Omental fat pad (tissue), 4 donors: ENCODE data around the gene VASH2. TPM values are rescaled to one million over a fixed set of nuclear protein-coding genes. Genes with fewer than 3 reads are reported as not detected.

Experiments
- ATAC-seq: fragments of 150-250 bp; one replicate; pipeline ENCODE4 v1.9.1; 2016; ENCODE audit warnings: mild to moderate bottlenecking, moderate library complexity; ENCODE audit not compliant: low FRiP score
- DNase-seq: peaks from one replicate; pipeline ENCODE4 v3.0.0-alpha.2; 2019; ENCODE audit warnings: low spot score
- total RNA-seq, 4 donors: library from RNA; depleted of rRNA; stranded (reverse); fragments of >200 nt; gene quantifications; one replicate each; pipeline ENCODE4 v1.1.0, GENCODE V29; 2016
- TF ChIP-seq, protein P1 (sequence below), 3 donors: fragments of 450-650 bp; IDR thresholded peaks; one replicate each; pipeline ENCODE4 v1.5.1; 2016 to 2017; ENCODE audit warnings: antibody characterized with exemption in 3 of 3, mild to moderate bottlenecking in 3 of 3, moderate library complexity in 2 of 3

Gene VASH2
- total RNA-seq, 4 donors from 2014 or later: 0.31 to 7.6 (median 1.2) TPM

DNA sequence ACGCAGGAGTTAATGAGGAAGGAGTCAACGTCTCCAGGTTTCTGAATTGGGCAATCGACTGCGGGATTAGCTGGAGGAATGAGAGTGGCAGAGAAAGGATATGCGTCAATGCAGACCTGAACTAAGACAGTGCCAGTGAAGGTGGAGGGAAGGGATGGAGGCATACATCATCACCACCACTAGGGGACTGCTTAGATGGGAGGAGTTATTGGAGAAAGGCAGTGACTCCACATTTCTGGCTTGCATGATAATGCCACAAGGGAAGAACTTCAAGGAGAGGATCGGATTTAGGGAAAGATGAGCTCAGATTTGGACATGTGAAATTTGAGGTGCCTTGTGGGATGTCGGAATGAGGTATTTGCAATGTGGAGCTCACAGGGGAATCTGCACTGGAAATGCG is 17.5 kb downstream of the VASH2 start:
- no peak for DNase-seq
- ATAC-seq: no peak
- TF ChIP-seq, protein P1, sequence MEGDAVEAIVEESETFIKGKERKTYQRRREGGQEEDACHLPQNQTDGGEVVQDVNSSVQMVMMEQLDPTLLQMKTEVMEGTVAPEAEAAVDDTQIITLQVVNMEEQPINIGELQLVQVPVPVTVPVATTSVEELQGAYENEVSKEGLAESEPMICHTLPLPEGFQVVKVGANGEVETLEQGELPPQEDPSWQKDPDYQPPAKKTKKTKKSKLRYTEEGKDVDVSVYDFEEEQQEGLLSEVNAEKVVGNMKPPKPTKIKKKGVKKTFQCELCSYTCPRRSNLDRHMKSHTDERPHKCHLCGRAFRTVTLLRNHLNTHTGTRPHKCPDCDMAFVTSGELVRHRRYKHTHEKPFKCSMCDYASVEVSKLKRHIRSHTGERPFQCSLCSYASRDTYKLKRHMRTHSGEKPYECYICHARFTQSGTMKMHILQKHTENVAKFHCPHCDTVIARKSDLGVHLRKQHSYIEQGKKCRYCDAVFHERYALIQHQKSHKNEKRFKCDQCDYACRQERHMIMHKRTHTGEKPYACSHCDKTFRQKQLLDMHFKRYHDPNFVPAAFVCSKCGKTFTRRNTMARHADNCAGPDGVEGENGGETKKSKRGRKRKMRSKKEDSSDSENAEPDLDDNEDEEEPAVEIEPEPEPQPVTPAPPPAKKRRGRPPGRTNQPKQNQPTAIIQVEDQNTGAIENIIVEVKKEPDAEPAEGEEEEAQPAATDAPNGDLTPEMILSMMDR (IDR thresholded peaks at IDR 0.05): no peak

DNA sequence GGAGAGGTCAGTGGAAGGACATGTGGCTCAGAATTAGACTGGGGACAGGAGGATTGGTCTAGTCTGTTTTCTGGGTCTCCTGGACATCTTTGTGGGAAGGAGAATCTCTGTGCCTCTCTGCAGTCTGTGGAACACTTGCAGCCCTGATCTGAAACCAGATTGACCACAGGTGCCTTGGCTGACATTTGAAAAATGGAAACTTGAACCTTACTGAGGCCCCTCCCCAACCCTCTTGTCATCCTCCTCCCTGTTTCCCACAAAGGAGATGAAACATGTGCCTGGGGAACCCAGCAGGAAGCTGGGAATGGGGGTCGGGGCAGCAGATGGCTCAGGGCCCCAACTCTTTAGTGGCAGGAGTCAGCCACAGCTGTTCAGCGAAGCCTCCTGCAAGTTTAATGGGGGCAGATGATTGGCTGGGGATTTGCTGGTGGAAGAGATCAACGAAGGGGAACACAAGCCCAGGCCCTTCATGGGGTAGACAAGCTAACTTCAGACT is 18.1 kb downstream of the VASH2 start:
- ATAC-seq (no peak), DNase-seq (no peak)
- TF ChIP-seq, protein P1 (IDR thresholded peaks at IDR 0.05): no peak

DNA sequence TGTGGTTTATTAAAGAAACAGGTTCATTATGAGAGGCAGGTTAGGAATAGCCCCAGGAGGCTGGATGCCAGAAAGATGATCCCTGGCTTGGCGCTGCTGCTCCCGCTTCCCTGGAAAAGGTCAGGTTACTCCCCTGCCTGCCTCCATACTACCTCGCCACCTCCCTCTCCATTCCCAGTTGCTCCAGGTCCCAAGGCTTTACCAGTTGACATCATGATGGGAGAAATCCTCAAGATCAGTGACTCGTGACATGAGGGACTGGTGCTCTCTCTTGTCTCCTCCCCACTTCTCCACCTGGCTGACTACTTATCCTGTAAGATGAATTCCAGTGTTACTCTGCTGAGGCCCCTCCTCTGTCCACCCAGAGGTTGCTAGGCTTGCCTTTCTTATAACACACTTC is 19.7 kb downstream of the VASH2 start:
- no peak for ATAC-seq
- TF ChIP-seq, protein P1 (IDR thresholded peaks at IDR 0.05): no peak
- DNase-seq: no peak

DNA sequence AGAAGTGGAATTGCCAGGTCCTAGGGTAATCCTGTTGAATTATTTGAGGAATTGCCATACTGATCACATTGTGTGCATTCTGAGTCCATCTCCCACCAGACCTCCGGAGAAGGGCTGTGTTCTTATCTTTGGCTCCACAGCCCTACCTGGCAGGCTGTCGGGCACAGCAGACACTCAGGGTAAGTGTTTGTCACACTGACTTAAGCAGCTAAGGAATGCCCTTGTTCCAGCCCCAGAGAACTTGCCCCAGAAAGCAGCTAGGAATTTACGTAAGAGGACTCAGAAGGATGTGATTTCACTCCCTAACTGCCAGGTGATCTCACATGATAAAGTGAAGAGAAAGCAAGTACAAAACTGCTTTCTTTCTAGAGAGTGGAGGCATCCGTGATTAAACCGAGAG is 21.0 kb downstream of the VASH2 start:
- TF ChIP-seq, protein P1 (IDR thresholded peaks at IDR 0.05): no peak
- DNase-seq: no peak
- ATAC-seq: no peak

DNA sequence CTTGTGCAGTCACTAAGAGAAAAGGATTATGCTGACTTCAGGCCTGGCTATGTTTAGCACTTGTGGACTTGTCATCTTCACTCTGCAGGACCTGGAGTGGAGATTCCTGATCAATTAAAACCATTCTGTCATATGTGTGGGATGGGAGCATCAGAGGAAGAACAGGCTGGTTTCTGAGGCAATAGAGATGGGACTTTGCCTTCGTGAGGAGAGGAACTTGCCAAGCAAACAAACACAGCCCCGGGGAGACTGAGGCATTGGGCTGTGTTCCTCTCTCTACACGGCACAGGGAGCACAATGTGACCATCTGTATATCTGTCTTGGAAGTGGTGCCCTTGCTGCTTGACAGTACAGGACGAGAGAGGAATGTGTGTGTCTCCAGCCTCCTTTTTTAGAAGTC is 23.1 kb downstream of the VASH2 start:
- no peak for ATAC-seq
- no peak for DNase-seq
- TF ChIP-seq, protein P1 (IDR thresholded peaks at IDR 0.05): no peak

DNA sequence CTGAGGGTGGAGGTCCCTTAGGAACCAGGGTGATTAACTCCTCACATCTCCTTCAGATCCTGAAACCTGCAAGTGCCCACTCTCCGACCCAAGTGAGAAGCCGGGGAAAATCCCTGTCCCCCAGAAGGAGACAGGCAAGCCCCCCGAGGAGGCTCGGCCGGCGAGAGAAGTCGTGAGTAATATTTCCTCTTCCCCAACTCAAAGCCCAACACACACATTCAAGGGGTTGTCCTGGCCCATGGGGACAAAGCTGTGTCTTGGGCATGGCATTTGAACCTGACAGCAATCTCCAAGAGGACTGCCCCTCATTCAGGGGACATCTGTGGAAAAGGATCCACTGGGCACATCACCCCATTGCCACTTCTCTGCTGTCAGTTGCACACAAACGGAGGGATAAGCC is 23.6 kb downstream of the VASH2 start:
- no peak for DNase-seq
- ATAC-seq: no peak
- TF ChIP-seq, protein P1 (IDR thresholded peaks at IDR 0.05): no peak

DNA sequence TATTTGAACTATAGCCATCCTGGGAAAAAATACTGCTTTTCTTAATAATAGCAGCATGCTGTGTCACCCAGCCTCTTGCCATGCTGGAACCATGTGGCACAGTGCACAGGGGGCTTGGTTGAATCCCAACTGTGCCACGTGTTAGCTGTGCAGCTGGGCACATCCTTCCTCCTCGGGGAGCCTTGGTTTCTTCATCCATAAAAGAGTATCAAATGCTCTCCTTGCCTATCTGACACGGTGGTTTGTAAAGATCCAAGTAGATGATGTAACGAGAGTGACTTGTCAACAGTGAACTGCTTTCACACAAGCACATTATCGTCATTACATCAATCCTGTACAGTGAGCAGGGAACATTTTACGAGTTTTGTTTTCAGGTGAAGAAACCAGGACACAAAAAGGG is 24.4 kb downstream of the VASH2 start:
- DNase-seq (no peak), ATAC-seq (no peak)
- TF ChIP-seq, protein P1 (IDR thresholded peaks at IDR 0.05): no peak
